MCF 10A (cell line): ENCODE results near the gene TRERF1. TPM values are rescaled to one million over a fixed set of nuclear protein-coding genes. Genes with fewer than 3 reads are reported as not detected.
"Not testable (repeated sequence)": the region's sequence is repeated elsewhere in the genome, so short reads cannot be mapped to it uniquely, and the experiment has no call there.

ENCODE experiments used
- BruUV-seq: library from RNA; stranded (reverse); fragments of 400-500 nt; replicated peaks from 2 replicates; lab custom pipeline; 2021; lab: Mats Ljungman, UMichigan
- CTCF ChIA-PET: fragments of 300-600 bp; sonication (Branson Sonifier 250); formaldehyde crosslinking; extraction: SDS; loops from one replicate; lab custom pipeline; 2021; ENCODE audit warnings: antibody characterized with exemption, inconsistent platforms; lab: Yijun Ruan, JAX
- POLR2A ChIA-PET: fragments of 300-600, 350-650 bp; sonication (Branson Sonifier 250); formaldehyde crosslinking; extraction: SDS; loops from one replicate; lab custom pipeline; 2020; ENCODE audit warnings: antibody characterized with exemption, inconsistent platforms; lab: Yijun Ruan, JAX
- DNase-seq: peaks from one replicate; pipeline ENCODE4 v3.0.0-alpha.2; 2018; ENCODE audit not compliant: unreplicated experiment
- H3K27ac Mint-ChIP-seq: one replicate; pipeline ENCODE4 v1.8.0; 2022; ENCODE audit warnings: mild to moderate bottlenecking, low read depth, mixed read lengths; ENCODE audit not compliant: unreplicated experiment
- H3K27me3 Mint-ChIP-seq: one replicate; pipeline ENCODE4 v1.8.0; 2022; ENCODE audit warnings: mixed read lengths; ENCODE audit not compliant: insufficient read depth, unreplicated experiment
- H3K36me3 Mint-ChIP-seq: one replicate; pipeline ENCODE4 v1.8.0; 2022; ENCODE audit warnings: mild to moderate bottlenecking, moderate library complexity, mixed read lengths; ENCODE audit not compliant: insufficient read depth, unreplicated experiment
- H3K4me1 Mint-ChIP-seq: one replicate; pipeline ENCODE4 v1.8.0; 2022; ENCODE audit warnings: mixed read lengths; ENCODE audit not compliant: insufficient read depth, unreplicated experiment
- H3K4me3 Mint-ChIP-seq: one replicate; pipeline ENCODE4 v1.8.0; 2022; ENCODE audit warnings: mild to moderate bottlenecking, moderate library complexity, mixed read lengths; ENCODE audit not compliant: unreplicated experiment
- H3K9me3 Mint-ChIP-seq: one replicate; pipeline ENCODE4 v1.8.0; 2022; ENCODE audit warnings: mixed read lengths; ENCODE audit not compliant: unreplicated experiment
- intact Hi-C: fragments of 100-400 bp; cut with micrococcal nuclease; formaldehyde crosslinking; loops from 2 replicates; pipeline ENCODE4 v1.14.1; 2022
- total RNA-seq: library from RNA; stranded (reverse); gene quantifications from 2 replicates; pipeline ENCODE4 v1.2.3, GENCODE V29; 2022
- TF ChIP-seq, protein P1 (sequence below): fragments of 200-600 bp; IDR thresholded peaks from one replicate; pipeline ENCODE4 v1.8.0; 2022; ENCODE audit warnings: antibody characterized with exemption, mild to moderate bottlenecking; ENCODE audit not compliant: unreplicated experiment

Gene TRERF1
- total RNA-seq, 1 experiment from 2014 or later: 9.4 TPM

DNA sequence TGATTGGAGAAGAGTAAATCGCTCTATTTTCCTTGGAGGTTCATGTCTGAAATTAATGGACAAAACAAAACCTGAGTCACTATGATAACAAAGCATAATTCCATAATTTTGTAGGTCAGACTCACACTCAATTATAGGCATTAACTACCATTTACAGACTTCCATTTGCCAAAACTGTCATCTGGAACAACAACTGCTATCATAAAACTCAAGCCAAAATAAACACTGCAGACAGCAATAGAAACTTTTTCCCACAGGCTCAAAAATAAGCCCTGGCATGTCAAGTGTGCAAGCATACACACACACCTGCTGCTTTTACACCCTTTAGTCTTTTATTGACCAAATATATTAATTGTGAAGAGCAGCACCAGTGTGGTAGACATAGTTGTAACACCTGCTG, 241.2 kb downstream of the TRERF1 start:
- no peaks in the 10 kb centered on the region for H3K9me3 Mint-ChIP-seq
- no peaks in the 10 kb centered on the region for H3K27me3 Mint-ChIP-seq
- intact Hi-C loops: loop anchor here (10.0 kb wide), 1 partner anchor 426 kb away; the partner anchor contains the start of genes PRICKLE4 and TOMM6
- peaks cover 78% of the 10 kb centered on the region for H3K36me3 Mint-ChIP-seq
- DNase-seq: peak; percentile 43
- ChIA-PET POLR2A (no interaction called here), CTCF (interaction anchor here (0.6 to 4.2 kb wide), 3 partner anchors 8 to 42 kb away, joined by 3 to 27 read pairs (median 3); no protein-coding TSS in a partner anchor)
- TF ChIP-seq, protein P1, sequence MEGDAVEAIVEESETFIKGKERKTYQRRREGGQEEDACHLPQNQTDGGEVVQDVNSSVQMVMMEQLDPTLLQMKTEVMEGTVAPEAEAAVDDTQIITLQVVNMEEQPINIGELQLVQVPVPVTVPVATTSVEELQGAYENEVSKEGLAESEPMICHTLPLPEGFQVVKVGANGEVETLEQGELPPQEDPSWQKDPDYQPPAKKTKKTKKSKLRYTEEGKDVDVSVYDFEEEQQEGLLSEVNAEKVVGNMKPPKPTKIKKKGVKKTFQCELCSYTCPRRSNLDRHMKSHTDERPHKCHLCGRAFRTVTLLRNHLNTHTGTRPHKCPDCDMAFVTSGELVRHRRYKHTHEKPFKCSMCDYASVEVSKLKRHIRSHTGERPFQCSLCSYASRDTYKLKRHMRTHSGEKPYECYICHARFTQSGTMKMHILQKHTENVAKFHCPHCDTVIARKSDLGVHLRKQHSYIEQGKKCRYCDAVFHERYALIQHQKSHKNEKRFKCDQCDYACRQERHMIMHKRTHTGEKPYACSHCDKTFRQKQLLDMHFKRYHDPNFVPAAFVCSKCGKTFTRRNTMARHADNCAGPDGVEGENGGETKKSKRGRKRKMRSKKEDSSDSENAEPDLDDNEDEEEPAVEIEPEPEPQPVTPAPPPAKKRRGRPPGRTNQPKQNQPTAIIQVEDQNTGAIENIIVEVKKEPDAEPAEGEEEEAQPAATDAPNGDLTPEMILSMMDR: no peak
- H3K27ac Mint-ChIP-seq: peak overlapping the region; percentile 63
- H3K4me1 Mint-ChIP-seq: no peaks in the 10 kb centered on the region
- no peak overlapping the region for H3K4me3 Mint-ChIP-seq
- no TSS peak for BruUV-seq

DNA sequence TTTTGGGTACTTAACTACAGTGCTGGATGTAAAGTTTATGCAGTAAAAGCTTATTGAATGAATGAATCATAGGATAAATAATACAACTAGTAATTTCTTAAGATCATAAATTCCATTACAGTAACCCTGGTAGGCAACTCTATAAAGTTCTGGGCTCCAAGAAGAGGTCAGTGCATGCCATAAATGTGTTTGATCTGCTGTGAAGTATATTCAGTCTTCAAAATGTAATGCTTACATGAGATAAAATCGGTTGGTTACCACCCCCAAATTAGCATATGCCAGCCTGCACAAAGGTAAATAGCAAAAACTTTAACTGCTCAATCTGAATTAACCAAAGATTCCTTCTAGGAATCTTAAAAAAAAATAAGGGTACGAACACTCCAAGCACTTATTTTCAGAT, 244.2 kb downstream of the TRERF1 start:
- peaks cover 83% of the 10 kb centered on the region for H3K36me3 Mint-ChIP-seq
- H3K27me3 Mint-ChIP-seq, H3K27ac Mint-ChIP-seq, POLR2A ChIA-PET, CTCF ChIA-PET, H3K4me3 Mint-ChIP-seq, DNase-seq, intact Hi-C loops, H3K9me3 Mint-ChIP-seq, H3K4me1 Mint-ChIP-seq: not testable (repeated sequence)
- TSS peak; percentile 44 for BruUV-seq

DNA sequence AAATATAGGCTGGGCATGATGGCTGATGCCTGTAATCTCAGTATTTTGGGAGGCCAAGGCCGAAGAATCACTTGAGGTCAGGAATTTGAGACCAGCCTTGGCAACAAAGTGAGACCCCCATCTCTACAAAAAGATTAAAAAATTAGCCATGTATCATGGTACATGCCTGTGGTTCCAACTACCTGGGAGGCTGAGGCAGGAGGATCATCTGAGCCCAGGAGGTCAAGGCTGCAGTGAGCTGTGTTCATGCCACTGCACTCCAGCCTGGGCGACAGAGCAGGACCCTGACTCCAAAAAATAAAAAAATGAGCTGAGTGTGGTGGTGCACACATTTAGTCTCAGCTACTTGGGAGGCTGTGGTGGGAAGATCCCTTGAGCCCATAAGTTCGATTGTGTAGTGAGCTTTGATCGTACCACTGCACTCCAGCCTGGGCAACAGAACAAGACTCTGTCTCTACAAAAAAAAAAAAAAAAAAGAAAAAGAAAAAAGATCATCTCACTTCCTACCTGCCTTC, 246.9 kb downstream of the TRERF1 start:
- no peak overlapping the region for H3K4me3 Mint-ChIP-seq
- H3K27me3 Mint-ChIP-seq: no peaks in the 10 kb centered on the region
- TF ChIP-seq, protein P1: no peak
- no peak for DNase-seq
- BruUV-seq: no TSS peak
- ChIA-PET POLR2A (no interaction called here), CTCF (no interaction called here)
- intact Hi-C loops: no loop called here
- H3K9me3 Mint-ChIP-seq: peaks cover 3% of the 10 kb centered on the region
- peaks cover 19% of the 10 kb centered on the region for H3K4me1 Mint-ChIP-seq
- no peak overlapping the region for H3K27ac Mint-ChIP-seq
- H3K36me3 Mint-ChIP-seq: peaks cover 57% of the 10 kb centered on the region

DNA sequence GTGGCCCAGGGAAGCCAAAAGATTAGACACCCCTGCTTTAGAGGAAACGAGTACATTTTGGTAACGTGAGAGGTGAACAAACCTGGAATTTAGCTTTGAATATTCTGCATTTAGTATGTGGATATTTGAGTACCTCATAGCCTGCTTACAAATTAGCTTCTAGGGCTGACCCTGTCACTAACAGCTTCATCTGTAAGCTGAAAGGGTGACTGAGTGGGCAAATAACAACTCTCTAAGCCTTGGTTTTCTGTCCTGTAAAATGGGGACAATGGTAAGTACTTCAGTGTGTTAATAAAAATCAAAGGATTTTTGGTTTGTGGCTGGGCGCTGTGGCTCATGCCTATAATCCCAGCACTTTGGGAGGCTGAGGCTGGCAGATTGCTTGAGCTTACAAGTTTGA, 248.5 kb downstream of the TRERF1 start:
- H3K4me3 Mint-ChIP-seq: no peak overlapping the region
- intact Hi-C loops: no loop called here
- no peak for DNase-seq
- no TSS peak for BruUV-seq
- H3K4me1 Mint-ChIP-seq: peaks cover 21% of the 10 kb centered on the region
- H3K27ac Mint-ChIP-seq: no peak overlapping the region
- CTCF ChIA-PET: interaction anchor here (0.9 to 1.6 kb wide), 6 partner anchors 10 to 344 kb away, joined by 4 to 7 read pairs (median 6); partner anchors contain the start of gene MRPS10
- POLR2A ChIA-PET: interaction anchor here (0.7 to 1.8 kb wide), 5 partner anchors 9 to 294 kb away, joined by 3 to 10 read pairs (median 3); no protein-coding TSS in a partner anchor
- no peaks in the 10 kb centered on the region for H3K27me3 Mint-ChIP-seq
- peaks cover 6% of the 10 kb centered on the region for H3K9me3 Mint-ChIP-seq
- peaks cover 41% of the 10 kb centered on the region for H3K36me3 Mint-ChIP-seq
- TF ChIP-seq, protein P1: no peak

DNA sequence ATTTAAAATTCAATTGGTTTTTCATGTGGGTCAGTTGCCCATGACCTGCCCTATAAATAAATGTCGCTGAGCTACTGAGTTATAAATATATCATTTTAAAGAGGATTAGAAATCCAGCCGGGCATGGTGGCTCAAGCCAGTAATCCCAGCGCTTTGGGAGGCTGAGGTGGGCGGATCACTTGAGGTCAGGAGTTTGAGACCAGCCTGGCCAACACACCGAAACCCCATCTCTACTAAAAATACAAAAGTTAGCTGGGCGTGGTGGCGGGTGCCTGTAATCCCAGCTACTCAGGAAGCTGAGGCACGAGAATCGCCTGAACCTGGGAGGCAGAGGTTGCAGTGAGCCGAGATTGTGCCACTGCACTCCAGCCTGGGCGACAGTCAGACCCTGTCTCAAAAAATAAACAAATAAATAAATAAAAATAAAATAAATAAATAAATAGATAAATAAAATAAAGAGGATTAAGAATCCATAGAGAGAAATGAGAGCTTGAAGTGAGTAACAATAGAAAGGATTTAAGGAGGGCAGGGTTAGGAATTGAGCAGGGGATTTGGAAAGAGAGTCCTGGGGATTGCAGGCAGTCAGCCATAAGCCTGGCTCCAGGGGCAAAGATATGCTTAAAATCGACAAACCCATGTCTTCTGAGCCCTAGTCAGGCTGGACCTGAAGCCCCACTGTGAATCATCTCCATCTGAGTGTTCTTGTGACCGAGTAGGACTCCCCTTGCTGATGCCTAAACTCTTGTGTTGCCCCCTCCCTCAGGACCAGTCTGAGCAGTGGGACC, 249.4 kb downstream of the TRERF1 start:
- BruUV-seq, H3K27me3 Mint-ChIP-seq, H3K27ac Mint-ChIP-seq, DNase-seq, H3K9me3 Mint-ChIP-seq, intact Hi-C loops, H3K4me3 Mint-ChIP-seq: not testable (repeated sequence)
- CTCF ChIA-PET: interaction anchor here (0.9 to 1.4 kb wide), 5 partner anchors 9 to 345 kb away, joined by 3 to 7 read pairs (median 5); no protein-coding TSS in a partner anchor
- POLR2A ChIA-PET: interaction anchor here (0.7 to 1.8 kb wide), 5 partner anchors 10 to 293 kb away, joined by 3 to 10 read pairs (median 3); no protein-coding TSS in a partner anchor
- peaks cover 33% of the 10 kb centered on the region for H3K36me3 Mint-ChIP-seq
- peaks cover 21% of the 10 kb centered on the region for H3K4me1 Mint-ChIP-seq
